AG09319 (cell line): ENCODE results near the gene TMSB4X.

Source experiments
- DNase-seq: peaks from one replicate; pipeline ENCODE4 v3.0.0-alpha.2; 2010; ENCODE audit warnings: low read depth; ENCODE audit errors: extremely low read depth
- TF ChIP-seq, protein P1 (sequence below): IDR thresholded peaks from 2 replicates; pipeline ENCODE4 v1.5.1; 2011; ENCODE audit warnings: low read depth, mild to moderate bottlenecking, inconsistent platforms, low read length, moderate library complexity

TMSB4X gene

DNA sequence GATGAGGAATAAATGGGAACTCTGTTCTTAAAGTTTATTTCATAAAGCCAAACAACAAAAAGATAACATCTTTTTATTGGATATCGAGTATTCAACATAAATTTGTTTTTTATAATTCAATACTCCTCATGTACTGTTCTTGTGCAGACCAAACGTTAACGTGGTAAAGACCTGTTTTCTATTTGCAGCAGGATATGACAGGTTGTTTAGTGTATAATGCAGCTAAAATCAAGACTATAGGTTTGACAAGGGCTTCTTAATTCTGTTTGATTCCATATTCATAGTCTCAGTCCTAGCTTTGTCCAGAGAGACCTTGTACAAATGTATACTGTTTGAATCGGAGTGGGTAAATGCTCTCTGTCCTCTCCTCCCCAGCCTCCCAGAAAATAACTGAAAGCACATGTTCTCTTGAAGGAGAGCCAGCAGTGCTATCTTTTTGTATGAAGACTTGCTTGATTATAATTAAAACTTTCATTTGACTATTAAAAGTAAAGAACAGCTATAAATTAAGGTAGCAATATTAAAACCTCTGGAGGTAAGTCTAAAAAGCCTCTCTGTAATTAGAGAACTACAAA, 17.7 kb downstream of the TMSB4X start:
- DNase-seq = no peak
- TF ChIP-seq, protein P1, sequence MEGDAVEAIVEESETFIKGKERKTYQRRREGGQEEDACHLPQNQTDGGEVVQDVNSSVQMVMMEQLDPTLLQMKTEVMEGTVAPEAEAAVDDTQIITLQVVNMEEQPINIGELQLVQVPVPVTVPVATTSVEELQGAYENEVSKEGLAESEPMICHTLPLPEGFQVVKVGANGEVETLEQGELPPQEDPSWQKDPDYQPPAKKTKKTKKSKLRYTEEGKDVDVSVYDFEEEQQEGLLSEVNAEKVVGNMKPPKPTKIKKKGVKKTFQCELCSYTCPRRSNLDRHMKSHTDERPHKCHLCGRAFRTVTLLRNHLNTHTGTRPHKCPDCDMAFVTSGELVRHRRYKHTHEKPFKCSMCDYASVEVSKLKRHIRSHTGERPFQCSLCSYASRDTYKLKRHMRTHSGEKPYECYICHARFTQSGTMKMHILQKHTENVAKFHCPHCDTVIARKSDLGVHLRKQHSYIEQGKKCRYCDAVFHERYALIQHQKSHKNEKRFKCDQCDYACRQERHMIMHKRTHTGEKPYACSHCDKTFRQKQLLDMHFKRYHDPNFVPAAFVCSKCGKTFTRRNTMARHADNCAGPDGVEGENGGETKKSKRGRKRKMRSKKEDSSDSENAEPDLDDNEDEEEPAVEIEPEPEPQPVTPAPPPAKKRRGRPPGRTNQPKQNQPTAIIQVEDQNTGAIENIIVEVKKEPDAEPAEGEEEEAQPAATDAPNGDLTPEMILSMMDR = no peak

DNA sequence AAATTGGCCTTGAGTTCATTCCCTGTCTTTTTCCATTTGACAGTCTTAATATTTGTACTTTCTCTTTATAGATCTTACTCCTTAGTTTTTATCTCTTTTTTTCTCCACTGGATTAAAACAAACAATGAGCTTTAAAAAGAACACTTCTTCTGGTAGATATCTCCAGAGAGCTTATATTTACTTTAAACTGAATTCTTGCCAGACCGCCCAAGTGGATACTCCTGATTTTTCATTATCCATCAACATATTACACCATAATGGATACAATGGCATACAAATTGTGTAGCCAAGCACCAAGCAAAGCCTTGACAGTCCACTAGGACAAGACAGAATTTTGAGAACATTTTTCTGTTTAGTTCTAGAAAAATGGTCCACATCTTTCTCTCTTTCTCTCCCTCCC, 18.9 kb downstream of the TMSB4X start:
- TF ChIP-seq, protein P1 = no peak
- no peak for DNase-seq

DNA sequence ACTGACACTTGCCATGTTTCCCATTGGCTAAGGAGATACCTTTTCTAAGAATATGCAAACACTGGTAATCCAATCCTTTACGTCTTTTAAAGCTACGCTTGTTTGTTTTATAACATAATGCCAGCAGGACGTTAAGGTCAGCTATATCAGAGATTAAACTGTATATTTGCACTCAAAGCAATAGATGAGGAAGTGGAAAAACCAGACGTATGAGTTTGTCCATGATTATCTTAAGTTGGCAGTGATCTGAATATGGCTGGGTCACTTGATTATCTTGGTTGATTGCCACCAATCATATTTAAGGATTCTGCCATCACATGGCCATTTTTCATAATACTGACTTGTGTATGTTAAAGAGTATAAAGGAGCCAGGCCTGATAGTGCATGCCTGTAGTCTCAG, 19.4 kb downstream of the TMSB4X start:
- TF ChIP-seq, protein P1 = no peak
- no peak for DNase-seq

DNA sequence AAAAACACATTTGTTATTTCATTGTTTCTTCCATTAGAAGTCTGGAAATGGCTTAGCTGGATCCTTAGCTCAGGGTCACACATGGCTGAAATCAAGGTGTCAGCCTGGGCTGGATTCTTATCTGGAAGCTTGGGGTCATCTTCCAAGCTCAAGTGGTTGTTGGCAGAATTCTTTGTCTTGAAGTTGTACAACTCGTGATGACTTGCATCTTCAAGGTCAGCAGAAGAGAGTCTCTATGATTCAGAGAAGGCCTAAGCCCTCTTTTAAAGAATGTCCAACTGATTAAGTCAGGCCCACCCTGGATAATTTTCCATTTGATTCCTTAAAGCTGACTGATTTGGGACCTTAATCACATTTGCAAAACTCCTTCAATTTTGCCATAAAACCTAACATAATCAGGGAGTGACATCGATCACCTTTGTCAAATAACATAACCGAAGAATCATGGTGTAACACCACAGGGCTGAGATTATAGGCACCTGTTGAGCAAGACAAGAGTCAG, 22.1 kb downstream of the TMSB4X start:
- TF ChIP-seq, protein P1 = no peak
- DNase-seq = no peak

DNA sequence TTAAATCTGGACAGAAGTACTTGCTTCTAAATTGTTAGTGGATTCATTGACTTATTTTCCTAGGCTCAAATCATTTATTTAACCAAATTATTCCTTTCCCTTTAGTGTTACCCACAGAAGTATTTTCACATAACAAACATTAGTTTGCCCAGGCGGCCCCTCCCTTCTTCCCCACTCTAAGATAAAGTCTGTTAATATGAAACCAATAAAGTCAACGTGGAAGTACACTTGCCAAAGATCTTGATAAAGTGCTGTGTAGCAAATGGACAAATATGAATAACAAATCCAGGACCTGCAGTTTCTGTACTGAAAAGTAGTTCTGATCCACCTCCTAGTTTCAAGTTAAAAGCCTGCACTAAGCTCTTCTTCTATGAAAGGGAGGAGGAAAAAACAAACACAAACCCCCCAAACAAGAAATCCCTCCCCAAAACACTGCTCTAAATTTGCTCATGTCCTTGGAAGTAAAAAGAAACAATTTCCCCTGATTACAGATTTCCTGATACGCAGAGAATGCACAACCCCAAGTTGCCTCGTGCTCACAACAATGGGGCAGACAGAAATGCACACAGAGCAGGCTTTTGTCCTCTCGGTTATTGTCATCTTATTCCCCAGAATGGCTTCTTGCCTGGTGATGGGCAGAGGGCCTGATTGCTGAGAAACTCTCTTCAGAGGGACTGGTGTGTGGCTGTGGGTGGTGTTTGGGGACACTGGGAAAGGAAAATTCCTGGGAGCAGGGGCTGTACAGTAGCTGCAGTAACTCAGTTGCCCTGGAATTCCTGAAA, 23.2 kb downstream of the TMSB4X start:
- TF ChIP-seq, protein P1 = no peak
- DNase-seq = no peak

DNA sequence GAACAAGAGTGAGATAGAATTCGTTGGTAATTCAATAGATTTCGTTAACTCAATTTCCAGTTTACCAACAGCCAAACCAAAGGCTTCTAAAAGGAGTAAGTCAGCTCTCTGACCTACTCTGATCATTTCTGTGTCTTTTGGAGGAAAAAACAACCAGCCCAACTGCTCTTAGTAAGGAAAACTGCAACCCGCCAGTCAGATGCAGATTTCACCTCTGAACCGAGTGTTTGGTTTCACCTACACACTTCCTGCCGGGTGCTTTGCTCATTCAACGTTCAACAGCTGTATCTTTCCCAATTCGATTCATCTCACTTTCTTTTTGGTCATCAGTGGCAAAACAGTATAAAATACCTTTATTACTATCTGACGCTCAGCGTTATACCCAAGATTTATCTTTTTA, 24.5 kb downstream of the TMSB4X start:
- TF ChIP-seq, protein P1 = no peak
- DNase-seq = no peak

DNA sequence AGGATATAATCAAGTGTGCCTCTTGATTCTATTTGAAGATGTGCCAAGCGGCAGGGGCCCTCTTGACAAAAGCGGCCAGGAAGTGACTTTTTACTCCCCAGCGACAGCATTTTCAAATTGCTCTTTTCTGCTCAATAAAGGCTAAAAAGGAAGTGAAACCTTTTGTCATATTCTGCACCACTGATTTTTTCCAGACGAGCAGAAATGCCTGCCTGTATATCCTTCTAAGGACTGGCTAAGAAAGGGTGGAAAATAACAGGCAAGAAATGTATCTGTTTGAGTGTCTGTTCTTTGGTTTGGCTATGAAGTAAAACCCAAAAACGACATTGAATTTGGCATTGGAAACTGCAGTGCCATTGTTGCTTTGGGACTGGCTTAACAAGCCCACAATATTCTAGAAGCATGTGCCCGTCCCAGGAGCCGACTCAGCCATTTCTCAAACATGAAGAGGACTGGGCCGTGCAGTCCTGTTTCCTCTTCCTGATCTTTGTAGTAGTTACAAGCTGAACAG, 25.4 kb downstream of the TMSB4X start:
- TF ChIP-seq, protein P1 = no peak
- DNase-seq = no peak
